Naive B cell (primary cell): ENCODE data around the gene PSMD4. TPM values are rescaled to one million over a fixed set of nuclear protein-coding genes. Genes with fewer than 3 reads are reported as not detected.

Source experiments
- polyA plus RNA-seq, 6 donors: library from polyadenylated mRNA; unstranded; fragments of 300-500 nt; fragmentation: Illumina TruSeq; gene quantifications; one replicate each; pipeline ENCODE4 v1.2.3, GENCODE V29; 2021; ENCODE audit warnings: low read depth in 6 of 6

Gene PSMD4
- polyA plus RNA-seq, 6 donors from 2014 or later = 253 to 417 (median 291) TPM

Other genes starting within 250 kb of the PSMD4 start
- 1 to 10 TPM; 2.4 to 8.8 (median 3.5) TPM for gene MINDY1, start 247.8 kb upstream of the PSMD4 start, polyA plus RNA-seq
- gene PRUNE1, start 246.3 kb upstream of the PSMD4 start, polyA plus RNA-seq = 10 to 100 TPM; 40.2 to 89.9 (median 48.7) TPM
- under 1 TPM in 1 of 6 donors, not detected in 5; 0.19 TPM for gene BNIPL, start 218.1 kb upstream of the PSMD4 start, polyA plus RNA-seq
- gene C1orf56, start 207.0 kb upstream of the PSMD4 start, polyA plus RNA-seq = 10 to 100 TPM in 1 of 6 donors, 1 to 10 TPM in 5; 1.3 to 10.7 (median 8.2) TPM
- 100 to 1,000 TPM in 5 of 6 donors, 10 to 100 TPM in 1; 98.9 to 152 (median 119) TPM for gene CDC42SE1, start 195.1 kb upstream of the PSMD4 start, polyA plus RNA-seq
- 1 to 10 TPM in 5 of 6 donors, under 1 TPM in 1; 0.82 to 3.1 (median 2.5) TPM for gene MLLT11, start 194.3 kb upstream of the PSMD4 start, polyA plus RNA-seq
- 1 to 10 TPM; 2.4 to 9.2 (median 4.8) TPM for gene GABPB2, start 184.0 kb upstream of the PSMD4 start, polyA plus RNA-seq
- gene SEMA6C, start 108.1 kb upstream of the PSMD4 start, polyA plus RNA-seq = not detected
- 10 to 100 TPM in 2 of 6 donors, 1 to 10 TPM in 3, not detected in 1; 5.0 to 15.6 (median 8.3) TPM for gene TNFAIP8L2, start 98.1 kb upstream of the PSMD4 start, polyA plus RNA-seq
- 1 to 10 TPM in 1 of 6 donors, under 1 TPM in 4, not detected in 1; 0.25 to 1.1 (median 0.60) TPM for gene LYSMD1, start 88.8 kb upstream of the PSMD4 start, polyA plus RNA-seq
- 10 to 100 TPM; 62.2 to 96.1 (median 71.2) TPM for gene SCNM1, start 88.6 kb upstream of the PSMD4 start, polyA plus RNA-seq
- 1 to 10 TPM in 1 of 6 donors, under 1 TPM in 2, not detected in 3; 0.32 to 1.2 (median 0.53) TPM for gene TMOD4, start 78.8 kb upstream of the PSMD4 start, polyA plus RNA-seq
- 10 to 100 TPM; 58.1 to 81.1 (median 72.1) TPM for gene VPS72, start 64.5 kb upstream of the PSMD4 start, polyA plus RNA-seq
- gene PIP5K1A, start 56.2 kb upstream of the PSMD4 start, polyA plus RNA-seq = 10 to 100 TPM; 17.0 to 22.9 (median 19.7) TPM
- gene ZNF687, start 27.6 kb downstream of the PSMD4 start, polyA plus RNA-seq = 1 to 10 TPM in 4 of 6 donors, under 1 TPM in 2; 0.08 to 2.6 (median 1.6) TPM
- 10 to 100 TPM; 35.0 to 80.3 (median 61.5) TPM for gene PI4KB, start 72.7 kb downstream of the PSMD4 start, polyA plus RNA-seq
- 100 to 1,000 TPM; 113 to 139 (median 130) TPM for gene RFX5, start 92.5 kb downstream of the PSMD4 start, polyA plus RNA-seq
- gene SELENBP1, start 118.0 kb downstream of the PSMD4 start, polyA plus RNA-seq = under 1 TPM in 2 of 6 donors, not detected in 4; 0.20 to 0.53 TPM
- gene PSMB4, start 144.8 kb downstream of the PSMD4 start, polyA plus RNA-seq = 10 to 100 TPM; 50.2 to 79.3 (median 57.7) TPM
- gene POGZ, start 204.8 kb downstream of the PSMD4 start, polyA plus RNA-seq = 10 to 100 TPM in 1 of 6 donors, 1 to 10 TPM in 5; 2.5 to 15.0 (median 8.0) TPM